PC-3 (cell line): Measurements from ENCODE around the gene SPSB1.

Source experiments
- EZH2 ChIP-seq: fragments of 300-600 bp; sonication (generic); IDR thresholded peaks from one replicate; pipeline ENCODE4 v1.6.1; 2017; ENCODE audit warnings: antibody characterized with exemption, mild to moderate bottlenecking, low read length; ENCODE audit not compliant: unreplicated experiment
- TF ChIP-seq, protein P1 (sequence below): fragments of 300-600 bp; sonication (generic); conservative IDR thresholded peaks from 2 replicates; pipeline ENCODE4 v1.5.1; 2017; ENCODE audit warnings: antibody characterized with exemption, low read depth, mild to moderate bottlenecking, low read length

- TF ChIP-seq, protein P1, sequence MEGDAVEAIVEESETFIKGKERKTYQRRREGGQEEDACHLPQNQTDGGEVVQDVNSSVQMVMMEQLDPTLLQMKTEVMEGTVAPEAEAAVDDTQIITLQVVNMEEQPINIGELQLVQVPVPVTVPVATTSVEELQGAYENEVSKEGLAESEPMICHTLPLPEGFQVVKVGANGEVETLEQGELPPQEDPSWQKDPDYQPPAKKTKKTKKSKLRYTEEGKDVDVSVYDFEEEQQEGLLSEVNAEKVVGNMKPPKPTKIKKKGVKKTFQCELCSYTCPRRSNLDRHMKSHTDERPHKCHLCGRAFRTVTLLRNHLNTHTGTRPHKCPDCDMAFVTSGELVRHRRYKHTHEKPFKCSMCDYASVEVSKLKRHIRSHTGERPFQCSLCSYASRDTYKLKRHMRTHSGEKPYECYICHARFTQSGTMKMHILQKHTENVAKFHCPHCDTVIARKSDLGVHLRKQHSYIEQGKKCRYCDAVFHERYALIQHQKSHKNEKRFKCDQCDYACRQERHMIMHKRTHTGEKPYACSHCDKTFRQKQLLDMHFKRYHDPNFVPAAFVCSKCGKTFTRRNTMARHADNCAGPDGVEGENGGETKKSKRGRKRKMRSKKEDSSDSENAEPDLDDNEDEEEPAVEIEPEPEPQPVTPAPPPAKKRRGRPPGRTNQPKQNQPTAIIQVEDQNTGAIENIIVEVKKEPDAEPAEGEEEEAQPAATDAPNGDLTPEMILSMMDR: no peak
- no peak for TF ChIP-seq EZH2
Observed at GRCh38 chr1:9278116-9278515, 14.6 kb upstream of the SPSB1 start.
